GM21576 (cell line): ENCODE results near the gene SCD.

Experiments used
- ATAC-seq: cut with Tn5 transposase; IDR thresholded peaks from one replicate; pipeline ENCODE4 v1.9.1; 2021; ENCODE audit warnings: mild to moderate bottlenecking, moderate library complexity; ENCODE audit not compliant: unreplicated experiment

SCD gene

GRCh38 chr10:100339236-100339635 lies 7.8 kb upstream of the SCD start:
- peak; percentile 55 for ATAC-seq

DNA sequence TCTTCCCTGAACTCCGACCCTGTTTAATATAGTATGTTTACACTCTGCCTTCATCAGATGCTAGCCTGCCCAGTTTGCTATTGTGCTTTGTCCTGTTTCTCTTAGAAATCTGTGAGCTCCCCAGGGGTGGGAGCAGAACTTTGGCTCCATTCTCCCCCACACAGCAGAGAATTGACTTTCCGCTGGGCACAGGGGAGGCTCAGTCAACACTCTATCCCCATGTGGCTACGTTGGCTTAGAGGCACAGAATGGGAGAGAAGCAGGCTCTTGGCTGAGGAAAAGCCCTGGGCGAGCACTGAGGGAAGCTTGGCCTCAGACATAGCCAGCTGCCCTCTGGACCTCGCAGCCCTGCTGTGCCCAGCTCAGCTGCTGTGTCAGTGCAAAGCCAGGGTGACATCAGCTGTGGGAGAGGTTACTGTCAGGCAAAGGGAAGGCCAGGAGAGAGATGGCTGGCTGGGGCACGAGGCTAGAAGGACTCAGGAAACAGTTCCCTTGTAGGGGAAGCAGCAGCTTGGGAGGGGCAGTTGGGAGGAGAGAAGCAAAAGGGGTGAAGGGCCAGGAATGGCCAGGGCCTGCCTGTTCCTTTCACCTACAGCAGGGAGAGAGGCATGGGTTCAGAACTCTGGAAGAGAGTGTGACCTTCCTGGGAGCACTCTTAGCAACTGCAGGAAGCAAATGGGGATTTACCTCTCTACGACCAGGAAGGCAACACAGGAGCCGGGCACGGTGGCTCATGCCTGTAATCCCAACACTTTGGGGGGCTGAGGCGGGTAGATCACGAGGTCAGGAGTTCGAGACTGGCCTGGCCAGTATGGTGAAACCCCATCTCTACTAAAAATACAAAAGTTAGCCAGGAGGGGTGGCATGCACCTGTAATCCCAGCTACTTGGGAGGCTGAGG lies 5.8 kb upstream of the SCD start:
- no peak for ATAC-seq

DNA sequence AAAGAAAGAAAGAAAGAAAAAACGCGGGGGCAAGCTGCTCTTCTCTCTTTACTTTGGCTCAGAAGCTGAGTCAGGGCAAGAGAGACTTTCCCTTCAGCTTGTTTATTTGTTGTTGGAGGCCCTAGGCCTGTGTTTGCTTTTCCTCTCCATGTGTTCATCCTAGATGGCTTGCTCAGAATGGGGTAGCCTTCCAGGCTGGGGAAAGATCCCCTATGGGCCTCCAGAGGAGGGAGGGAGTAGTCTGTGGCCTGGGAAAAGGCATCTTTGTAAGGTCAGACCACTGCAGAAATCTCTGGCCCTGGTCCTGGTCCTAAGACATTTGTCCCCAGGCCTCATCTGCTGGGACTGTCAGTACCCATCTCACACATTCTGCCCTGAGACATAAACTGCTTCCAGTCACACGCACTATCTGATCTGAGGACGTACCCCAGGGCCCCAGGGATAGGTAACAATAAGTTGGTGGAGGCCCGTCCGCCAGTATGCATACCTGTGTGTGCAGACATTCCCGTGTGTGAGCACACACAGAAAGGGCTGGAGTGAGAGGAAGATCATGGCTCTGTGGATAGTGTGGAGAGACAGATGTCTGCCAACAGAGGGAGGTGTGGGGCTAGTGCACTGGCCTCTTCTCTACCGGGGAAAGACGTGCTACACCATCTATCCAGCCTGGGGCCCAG lies 4.9 kb upstream of the SCD start:
- no peak for ATAC-seq

DNA sequence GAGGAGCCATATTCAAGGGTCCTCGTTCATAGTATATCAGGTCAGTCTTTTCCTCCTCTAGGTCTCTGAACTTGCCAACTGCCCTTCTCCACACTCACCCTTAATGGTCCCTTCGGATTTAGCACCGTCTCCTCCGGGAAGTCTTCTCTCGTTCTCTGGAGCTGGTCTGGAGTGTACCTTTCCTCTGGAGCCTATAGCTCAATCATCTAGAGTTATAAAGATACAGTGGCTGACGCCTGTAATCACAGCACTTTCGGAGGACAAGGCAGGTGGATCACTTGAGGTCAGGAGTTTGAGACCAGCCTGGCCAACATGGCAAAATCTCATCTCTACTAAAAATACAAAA lies 4.4 kb upstream of the SCD start:
- ATAC-seq: no peak

- ATAC-seq: no peak
These were observed 2.7 kb upstream of the SCD start for GRCh38 chr10:100344241-100344788.

DNA sequence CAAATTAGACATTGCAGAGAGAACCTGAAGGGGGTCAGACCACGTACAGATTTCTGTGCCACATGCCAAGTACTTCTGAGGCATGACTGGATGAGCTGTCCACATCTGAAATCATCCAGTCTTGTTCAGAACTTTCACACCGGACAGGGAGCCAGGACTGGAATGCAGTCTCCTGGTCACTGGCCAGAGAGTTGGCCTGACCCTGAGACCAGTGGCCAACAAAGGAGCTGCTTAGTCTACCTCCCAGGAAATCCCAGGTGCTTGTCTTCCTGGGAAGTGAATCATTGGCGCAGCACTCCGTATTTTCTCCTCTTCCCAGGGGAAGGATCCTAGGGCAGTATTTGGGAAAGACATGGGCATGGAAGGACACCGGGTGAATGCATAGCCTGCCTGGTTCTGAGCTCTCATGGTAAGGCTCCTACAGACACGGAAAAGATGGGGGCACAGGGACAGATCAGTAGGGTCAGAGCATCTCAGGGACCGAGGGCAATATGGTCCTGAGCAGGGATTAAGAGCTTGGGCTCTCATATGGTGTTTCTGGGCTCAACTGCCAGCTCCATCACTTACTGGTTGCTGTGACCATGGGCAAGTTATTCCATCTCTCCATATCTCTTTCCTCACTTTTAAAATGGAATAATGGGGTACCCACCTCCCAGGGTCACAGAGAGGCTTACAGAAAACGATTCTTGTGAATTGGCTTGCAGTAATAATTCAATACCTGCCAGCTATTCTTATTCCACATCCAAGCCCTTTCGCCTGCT lies 1.3 kb upstream of the SCD start:
- no peak for ATAC-seq

DNA sequence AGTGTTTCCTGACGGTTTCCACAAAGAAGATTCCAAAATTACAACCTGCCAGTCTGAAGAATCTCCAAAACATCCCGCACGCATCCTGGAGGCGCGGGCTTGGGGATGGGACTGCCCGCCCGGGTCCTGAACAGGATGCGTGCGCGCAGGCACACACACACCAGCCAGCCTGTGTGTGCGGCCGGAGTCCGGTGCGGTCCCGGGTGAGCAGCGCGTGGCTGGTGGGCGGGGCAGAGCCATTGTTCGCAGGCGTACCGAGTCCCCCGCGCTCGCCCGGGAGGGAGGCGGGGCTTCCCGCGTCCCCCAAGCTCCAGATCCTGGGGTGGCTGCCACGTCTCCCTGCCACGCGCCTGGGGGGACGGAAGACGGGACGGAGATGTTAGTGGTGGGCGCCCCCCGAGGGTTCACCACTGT lies 675 bp upstream of the SCD start:
- ATAC-seq: peak; percentile 49

- ATAC-seq: no peak
These were observed 649 bp downstream of the SCD start for GRCh38 chr10:100347568-100348195.

DNA sequence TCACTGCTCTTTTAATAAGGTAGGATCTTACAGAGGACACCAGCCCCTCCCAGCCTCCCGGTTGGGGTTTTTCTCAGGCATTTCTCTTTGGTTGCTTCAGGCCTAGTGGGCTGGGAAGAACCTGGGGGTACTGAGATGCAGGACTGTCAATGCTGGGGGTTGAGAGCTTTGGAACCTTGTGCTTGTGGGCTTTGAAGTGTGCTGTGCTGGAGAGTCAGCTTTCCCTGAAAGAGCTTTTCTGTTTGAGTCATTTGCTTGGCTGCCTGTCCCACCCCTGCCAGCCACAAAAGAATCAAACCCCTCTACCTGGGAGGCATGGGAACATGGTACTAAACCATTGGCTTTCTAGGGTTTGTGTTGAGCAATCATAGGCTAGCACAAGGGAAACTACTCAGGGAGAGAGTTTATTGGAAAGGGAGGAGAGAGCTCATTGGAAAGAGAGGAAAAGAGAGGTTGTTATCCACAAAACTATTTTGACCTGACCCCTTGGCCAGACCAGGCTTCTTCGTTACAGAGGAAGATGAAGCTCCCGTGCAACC lies 1.4 kb downstream of the SCD start:
- no peak for ATAC-seq

DNA sequence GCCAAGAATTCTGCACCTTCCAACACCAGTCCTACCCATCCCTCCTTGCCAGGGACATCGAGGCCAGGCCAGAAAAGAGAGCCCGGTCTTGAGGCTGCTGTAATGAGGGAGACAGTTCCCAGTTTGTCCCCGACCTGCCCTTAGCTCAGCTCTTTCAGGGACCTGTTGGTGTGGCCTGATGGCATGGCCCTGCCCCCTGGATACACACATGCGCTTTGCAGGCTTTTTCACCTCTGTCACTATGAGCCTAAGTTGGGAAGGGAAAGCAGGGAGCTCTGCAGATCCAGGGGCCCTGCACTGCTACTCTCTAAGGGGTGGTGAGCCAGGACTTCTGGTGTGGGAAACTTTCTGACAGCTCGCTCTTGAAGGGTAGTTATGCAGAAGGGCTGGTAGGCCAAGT lies 2.1 kb downstream of the SCD start:
- ATAC-seq: no peak

DNA sequence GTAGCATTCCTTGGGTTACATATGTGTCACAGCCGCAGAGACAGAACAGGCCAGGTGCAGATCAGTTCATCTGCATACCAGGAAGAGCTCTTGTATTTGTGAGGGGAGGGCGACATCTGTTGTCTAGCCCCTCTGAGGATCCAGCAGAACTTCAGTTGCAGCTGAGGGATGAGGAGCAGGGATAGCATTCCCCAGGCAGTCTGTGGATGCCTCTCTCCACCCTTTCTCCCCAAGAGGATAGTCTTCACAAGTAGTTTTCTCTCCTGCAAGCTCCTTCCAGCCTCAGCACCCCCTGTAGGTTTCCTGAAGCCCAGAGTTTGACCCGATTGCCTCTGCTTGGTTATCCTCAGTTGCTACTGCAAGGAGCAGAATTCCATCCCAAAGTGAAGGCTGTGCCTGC lies 2.6 kb downstream of the SCD start:
- no peak for ATAC-seq

GRCh38 chr10:100350914-100351485 lies 4.0 kb downstream of the SCD start:
- no peak for ATAC-seq

- ATAC-seq: no peak
These were observed 6.9 kb downstream of the SCD start for GRCh38 chr10:100353770-100354485.

DNA sequence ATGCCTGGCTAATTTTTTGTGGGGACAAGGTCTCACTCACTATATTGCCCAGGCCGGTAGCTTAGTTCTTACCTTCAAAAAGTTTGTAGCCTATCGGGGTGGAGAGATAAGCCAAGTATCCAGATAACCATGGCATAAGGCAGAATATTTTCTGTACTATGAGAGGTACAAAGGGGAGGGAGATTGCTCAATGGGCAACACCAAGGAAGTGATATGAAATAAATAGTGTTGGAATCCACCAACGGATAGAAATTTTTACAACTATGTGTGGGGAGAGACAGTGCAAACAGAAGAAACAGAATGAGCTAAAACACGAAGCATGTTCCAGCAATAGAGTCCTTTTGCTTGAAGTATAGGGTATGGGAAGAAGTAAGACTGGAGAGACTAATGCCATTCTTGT lies 8.1 kb downstream of the SCD start:
- no peak for ATAC-seq

GRCh38 chr10:100356067-100357017 lies 9.3 kb downstream of the SCD start:
- ATAC-seq: no peak

DNA sequence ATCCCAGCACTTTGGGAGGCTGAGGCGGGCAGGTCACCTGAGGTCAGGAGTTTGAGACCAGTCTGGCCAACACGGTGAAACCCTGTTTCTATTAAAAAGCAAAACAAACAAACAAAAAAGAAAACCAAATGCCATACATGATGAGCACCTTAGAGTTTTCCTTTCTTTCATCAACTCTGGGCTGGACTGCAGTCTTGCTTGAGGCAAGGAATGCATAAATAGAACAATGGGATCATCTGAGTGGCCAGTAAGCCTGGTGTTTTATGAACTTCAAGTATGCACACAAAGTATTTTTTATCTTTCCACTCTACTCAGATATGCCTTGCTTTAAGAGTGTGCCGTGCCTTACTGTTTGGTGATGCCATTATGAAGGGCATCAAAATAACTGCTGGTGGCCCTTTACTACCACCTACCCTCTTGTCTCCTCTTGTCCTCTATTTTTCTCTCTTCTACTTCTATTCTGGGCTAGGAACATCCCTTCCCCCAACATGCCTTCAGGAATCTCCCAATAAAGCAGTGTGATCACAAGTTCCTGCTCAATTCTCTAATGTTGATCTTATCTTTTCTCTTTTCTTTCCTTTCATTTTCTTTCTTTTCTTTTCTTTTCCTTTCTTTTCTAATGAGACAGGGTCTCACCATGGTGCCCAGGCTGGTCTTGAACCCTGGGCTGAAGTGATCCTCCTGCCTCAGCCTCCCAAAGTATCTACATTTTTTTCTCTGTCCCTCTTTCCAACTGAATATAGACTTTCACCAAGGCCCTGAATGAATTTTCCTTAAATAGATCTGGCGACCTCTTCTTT lies 10.2 kb downstream of the SCD start:
- ATAC-seq: no peak

GRCh38 chr10:100359030-100359432 lies 12.0 kb downstream of the SCD start:
- ATAC-seq: no peak
